H1 (cell line): ENCODE measurements around the gene CAPN8. TPM values are rescaled to one million over a fixed set of nuclear protein-coding genes. Genes with fewer than 3 reads are reported as not detected.

Experiments used
- CHD2 ChIP-seq: IDR thresholded peaks from 2 replicates; pipeline ENCODE4 v1.6.1; 2012; ENCODE audit warnings: low read length, improper control_type of control experiment
- MAFK ChIP-seq: IDR thresholded peaks from 2 replicates; pipeline ENCODE4 v1.6.1; 2012; ENCODE audit warnings: low read depth, mild to moderate bottlenecking, improper control_type of control experiment, low read length
- SP2 ChIP-seq: IDR thresholded peaks from 2 replicates; pipeline ENCODE4 v1.6.1; 2012; ENCODE audit warnings: mild to moderate bottlenecking, low read length, inconsistent platforms
- SRF ChIP-seq: IDR thresholded peaks from 2 replicates; pipeline ENCODE4 v1.6.1; 2011; ENCODE audit warnings: mild to moderate bottlenecking, low read depth, low read length, moderate library complexity
- YY1 ChIP-seq: IDR thresholded peaks from 2 replicates; pipeline ENCODE4 v1.6.1; 2011; ENCODE audit warnings: low read depth, mild to moderate bottlenecking, low read length
- polyA plus RNA-seq, 7 experiments: library from polyadenylated mRNA; depleted of rRNA in 3 of 7; stranded (reverse) in 5 of 7; unstranded in 2 of 7; fragments of >200 nt in 5 of 7; fragments of 200-250 nt in 2 of 7; gene quantifications; 1 replicate in 5 of 7; 2 replicates in 1 of 7; 4 replicates in 1 of 7; pipeline versions ENCODE4 v1.2.1 to v1.2.3, GENCODE V29; 2011 to 2013; ENCODE audit warnings: missing spikeins in 2 of 7, mixed read lengths in 2 of 7
- total RNA-seq: library from RNA; stranded (reverse); fragmentation: NEBNext Ultra II Directional; extraction: Animal tissue kit (Norgen Biotek cat#: 25700); gene quantifications from 2 replicates; pipeline ENCODE4 v1.2.1, GENCODE V29; 2021

Gene CAPN8
- total and polyA plus RNA-seq, 2 of the 8 experiments (the other 6 are each of a cell fraction or from before 2014, with no cell fraction given), result 0.20 to 0.26 TPM

- TF ChIP-seq SP2 (no peak), SRF (no peak), MAFK (no peak), YY1 (no peak), CHD2 (no peak)
- TF ChIP-seq, all 59 proteins: peak for 0
These were observed 14.1 kb downstream of the CAPN8 start (continued) for GRCh38 chr1:223651291-223651991.
